ENCODE results near the gene PAQR8. TPM values are rescaled to one million over a fixed set of nuclear protein-coding genes. Genes with fewer than 3 reads are reported as not detected.

PAQR8 gene
- total RNA-seq, 1 experiment from 2014 or later: 8.7 TPM

- H3K27me3 ChIP-seq (replicated peaks; ENCODE audit: control insufficient read depth, insufficient read depth, low read length): no peaks in the 10 kb centered on the region
- H3K36me3 ChIP-seq (ENCODE audit: control insufficient read depth, insufficient read depth, low read length): no peaks in the 10 kb centered on the region
- no TSS peak for BruUV-seq (replicated peaks)
- no peaks in the 10 kb centered on the region for H3K9me3 Mint-ChIP-seq (ENCODE audit: unreplicated experiment)
- DNase-seq: peak; percentile 85 to 91
- intact Hi-C loops (cut with micrococcal nuclease; ENCODE audit: unreplicated experiment): loop anchor here (1.0 kb wide), 1 partner anchor 22 kb away; no protein-coding TSS in a partner anchor
- ChIA-PET CTCF (no interaction called here), POLR2A (no interaction called here)
- peak overlapping the region; percentile 28 for H3K4me3 Mint-ChIP-seq (ENCODE audit: unreplicated experiment)
- peaks cover 20% of the 10 kb centered on the region for H3K36me3 Mint-ChIP-seq (ENCODE audit: insufficient read depth, unreplicated experiment)
- peaks cover 62% of the 10 kb centered on the region for H3K4me1 ChIP-seq
- TF ChIP-seq CTCF (IDR thresholded peaks at IDR 0.05; ENCODE audit: insufficient read depth in 1 of 2, low read depth in 1 of 2, low read length in 1 of 2, severe bottlenecking in 1 of 2, unreplicated experiment in 1 of 2): no peak
- H3K4me1 Mint-ChIP-seq (ENCODE audit: low read depth, unreplicated experiment): peaks cover 63% of the 10 kb centered on the region
- H3K4me3 ChIP-seq (ENCODE audit: low read depth, low read length): no peak overlapping the region
- H3K27ac Mint-ChIP-seq (ENCODE audit: unreplicated experiment): peak overlapping the region; percentile 88
- H3K27me3 Mint-ChIP-seq (ENCODE audit: insufficient read depth, unreplicated experiment): no peaks in the 10 kb centered on the region
- no peaks in the 10 kb centered on the region for H3K9me3 ChIP-seq
Observed at GRCh38 chr6:52325695-52326471, 36.1 kb upstream of the PAQR8 start.

- Histone ChIP-seq H3K4me1 (peaks cover 71% of the 10 kb centered on the region), H3K27me3 (replicated peaks; ENCODE audit: control insufficient read depth, insufficient read depth, low read length) (no peaks in the 10 kb centered on the region), H3K4me3 (ENCODE audit: low read depth, low read length) (no peak overlapping the region), H3K36me3 (ENCODE audit: control insufficient read depth, insufficient read depth, low read length) (no peaks in the 10 kb centered on the region), H3K9me3 (no peaks in the 10 kb centered on the region)
- Mint-ChIP-seq H3K27ac (ENCODE audit: unreplicated experiment) (peak overlapping the region; percentile 88), H3K4me1 (ENCODE audit: low read depth, unreplicated experiment) (peaks cover 64% of the 10 kb centered on the region), H3K27me3 (ENCODE audit: insufficient read depth, unreplicated experiment) (no peaks in the 10 kb centered on the region), H3K9me3 (ENCODE audit: unreplicated experiment) (no peaks in the 10 kb centered on the region), H3K4me3 (ENCODE audit: unreplicated experiment) (peak overlapping the region; percentile 28), H3K36me3 (ENCODE audit: insufficient read depth, unreplicated experiment) (peaks cover 20% of the 10 kb centered on the region)
- ChIA-PET CTCF (interaction anchor here (0.6 kb wide), 1 partner anchor 132 kb away, joined by 3 read pairs; no protein-coding TSS in a partner anchor), POLR2A (no interaction called here)
- DNase-seq: no peak
- no TSS peak for BruUV-seq (replicated peaks)
- no peak for TF ChIP-seq CTCF (IDR thresholded peaks at IDR 0.05; ENCODE audit: insufficient read depth in 1 of 2, low read depth in 1 of 2, low read length in 1 of 2, severe bottlenecking in 1 of 2, unreplicated experiment in 1 of 2)
- intact Hi-C loops (cut with micrococcal nuclease; ENCODE audit: unreplicated experiment): loop anchor here (1.0 kb wide), 2 partner anchors 22 to 35 kb away; no protein-coding TSS in a partner anchor
Observed at GRCh38 chr6:52326540-52327364, 35.2 kb upstream of the PAQR8 start.

GRCh38 chr6:52328303-52328662, 33.7 kb upstream of the PAQR8 start:
- no peaks in the 10 kb centered on the region for H3K36me3 ChIP-seq (ENCODE audit: control insufficient read depth, insufficient read depth, low read length)
- H3K9me3 Mint-ChIP-seq (ENCODE audit: unreplicated experiment): no peaks in the 10 kb centered on the region
- peaks cover 20% of the 10 kb centered on the region for H3K36me3 Mint-ChIP-seq (ENCODE audit: insufficient read depth, unreplicated experiment)
- peak overlapping the region; percentile 88 for H3K27ac Mint-ChIP-seq (ENCODE audit: unreplicated experiment)
- H3K4me3 Mint-ChIP-seq (ENCODE audit: unreplicated experiment): peak overlapping the region; percentile 62
- BruUV-seq (replicated peaks): no TSS peak
- POLR2A ChIA-PET: interaction anchor here (0.7 to 1.1 kb wide), 5 partner anchors 12 to 43 kb away, joined by 3 to 6 read pairs (median 3); partner anchors contain the start of gene MCM3
- H3K4me1 Mint-ChIP-seq (ENCODE audit: low read depth, unreplicated experiment): peaks cover 64% of the 10 kb centered on the region
- no peak overlapping the region for H3K4me3 ChIP-seq (ENCODE audit: low read depth, low read length)
- no peaks in the 10 kb centered on the region for H3K27me3 ChIP-seq (replicated peaks; ENCODE audit: control insufficient read depth, insufficient read depth, low read length)
- DNase-seq: peak; percentile 78 to 87
- intact Hi-C loops (cut with micrococcal nuclease; ENCODE audit: unreplicated experiment): loop anchor here (1.0 kb wide), 2 partner anchors 24 to 44 kb away; partner anchors contain the start of gene MCM3
- no peaks in the 10 kb centered on the region for H3K27me3 Mint-ChIP-seq (ENCODE audit: insufficient read depth, unreplicated experiment)
- H3K4me1 ChIP-seq: peaks cover 86% of the 10 kb centered on the region
- H3K9me3 ChIP-seq: no peaks in the 10 kb centered on the region
- TF ChIP-seq CTCF (IDR thresholded peaks at IDR 0.05; ENCODE audit: insufficient read depth in 1 of 2, low read depth in 1 of 2, low read length in 1 of 2, severe bottlenecking in 1 of 2, unreplicated experiment in 1 of 2): no peak
- CTCF ChIA-PET: interaction anchor here (0.7 to 1.2 kb wide), 6 partner anchors 9 to 28 kb away, joined by 3 to 4 read pairs (median 3); no protein-coding TSS in a partner anchor

Measured in Caco-2 (cell line).